DOHH2 (cell line): Measurements from ENCODE around the gene TP53BP2.

Experiments
- EZH2phosphoT487 ChIP-seq: fragments of 200-600 bp; sonication (generic); IDR thresholded peaks from 2 replicates; pipeline ENCODE4 v1.6.1; 2017; ENCODE audit warnings: borderline replicate concordance, mild to moderate bottlenecking, antibody characterized with exemption, low read length, moderate library complexity, mixed read lengths
- TF ChIP-seq, protein P1 (sequence below): fragments of 200-600 bp; sonication (generic); IDR thresholded peaks from one replicate; pipeline ENCODE4 v1.5.1; 2014; ENCODE audit warnings: antibody characterized with exemption, mild to moderate bottlenecking, low read depth, low read length; ENCODE audit not compliant: poor library complexity, severe bottlenecking

GRCh38 chr1:223861904-223862303, 16.2 kb upstream of the TP53BP2 start:
- TF ChIP-seq, protein P1, sequence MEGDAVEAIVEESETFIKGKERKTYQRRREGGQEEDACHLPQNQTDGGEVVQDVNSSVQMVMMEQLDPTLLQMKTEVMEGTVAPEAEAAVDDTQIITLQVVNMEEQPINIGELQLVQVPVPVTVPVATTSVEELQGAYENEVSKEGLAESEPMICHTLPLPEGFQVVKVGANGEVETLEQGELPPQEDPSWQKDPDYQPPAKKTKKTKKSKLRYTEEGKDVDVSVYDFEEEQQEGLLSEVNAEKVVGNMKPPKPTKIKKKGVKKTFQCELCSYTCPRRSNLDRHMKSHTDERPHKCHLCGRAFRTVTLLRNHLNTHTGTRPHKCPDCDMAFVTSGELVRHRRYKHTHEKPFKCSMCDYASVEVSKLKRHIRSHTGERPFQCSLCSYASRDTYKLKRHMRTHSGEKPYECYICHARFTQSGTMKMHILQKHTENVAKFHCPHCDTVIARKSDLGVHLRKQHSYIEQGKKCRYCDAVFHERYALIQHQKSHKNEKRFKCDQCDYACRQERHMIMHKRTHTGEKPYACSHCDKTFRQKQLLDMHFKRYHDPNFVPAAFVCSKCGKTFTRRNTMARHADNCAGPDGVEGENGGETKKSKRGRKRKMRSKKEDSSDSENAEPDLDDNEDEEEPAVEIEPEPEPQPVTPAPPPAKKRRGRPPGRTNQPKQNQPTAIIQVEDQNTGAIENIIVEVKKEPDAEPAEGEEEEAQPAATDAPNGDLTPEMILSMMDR = no peak
- TF ChIP-seq EZH2phosphoT487 = no peak
